A673 (cell line): ENCODE measurements around the gene ZMYND11.

Experiments
- EZH2 ChIP-seq: fragments of 200-600 bp; sonication (generic); IDR thresholded peaks from 2 replicates; pipeline ENCODE4 v1.6.1; 2017; ENCODE audit warnings: borderline replicate concordance, low read depth, mild to moderate bottlenecking, mixed read lengths, antibody characterized with exemption, low read length; ENCODE audit not compliant: poor library complexity, severe bottlenecking
- TF ChIP-seq, protein P1 (sequence below): fragments of 300-800, 200-600 bp; sonication (generic); conservative IDR thresholded peaks from 2 replicates; pipeline ENCODE4 v1.5.1; 2017; ENCODE audit warnings: low read depth, mild to moderate bottlenecking, antibody characterized with exemption, low read length, moderate library complexity, mixed read lengths

DNA sequence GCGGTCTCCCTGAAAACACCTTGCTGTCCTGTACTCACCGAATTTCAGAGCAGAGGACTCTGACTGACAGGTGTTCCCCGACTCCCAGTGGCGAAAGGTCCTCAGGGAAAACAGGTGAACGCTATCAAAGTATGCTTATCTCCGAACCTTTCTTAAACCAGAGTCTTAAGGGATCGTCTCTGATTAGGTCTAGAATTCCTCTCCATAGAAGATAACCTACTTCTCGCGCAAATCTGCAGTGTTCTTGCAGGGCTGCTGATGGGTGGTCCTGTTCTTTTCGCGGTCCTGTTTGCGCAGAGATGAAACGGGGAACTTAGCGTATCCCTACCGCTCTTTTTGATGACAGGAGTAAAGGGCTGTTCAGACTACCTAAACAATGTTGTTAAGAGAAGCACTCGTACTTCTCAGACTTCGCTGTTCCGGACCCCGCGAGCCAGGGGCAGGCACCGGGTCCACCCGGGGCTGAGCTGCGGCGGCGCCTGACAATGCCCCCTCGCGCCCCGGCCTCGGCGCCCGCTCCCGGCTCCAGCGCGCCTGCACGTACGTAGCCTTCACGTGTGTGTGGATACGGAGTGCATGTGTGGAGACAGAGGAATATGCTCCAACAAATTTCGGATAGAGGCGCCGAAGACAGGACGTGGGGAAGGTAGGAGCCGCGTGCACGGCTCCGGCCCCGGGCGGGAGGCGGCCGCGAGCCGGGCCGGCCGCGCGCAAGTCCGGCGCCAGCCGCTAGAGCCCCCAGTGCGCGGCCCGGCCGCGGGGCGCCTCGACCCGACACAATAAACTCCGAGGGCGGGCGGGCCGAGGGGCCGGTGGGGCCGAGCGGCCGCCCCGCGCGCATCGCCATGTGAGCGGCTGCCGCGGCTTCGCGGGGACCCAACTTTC lies 766 bp upstream of the ZMYND11 start:
- TF ChIP-seq, protein P1, sequence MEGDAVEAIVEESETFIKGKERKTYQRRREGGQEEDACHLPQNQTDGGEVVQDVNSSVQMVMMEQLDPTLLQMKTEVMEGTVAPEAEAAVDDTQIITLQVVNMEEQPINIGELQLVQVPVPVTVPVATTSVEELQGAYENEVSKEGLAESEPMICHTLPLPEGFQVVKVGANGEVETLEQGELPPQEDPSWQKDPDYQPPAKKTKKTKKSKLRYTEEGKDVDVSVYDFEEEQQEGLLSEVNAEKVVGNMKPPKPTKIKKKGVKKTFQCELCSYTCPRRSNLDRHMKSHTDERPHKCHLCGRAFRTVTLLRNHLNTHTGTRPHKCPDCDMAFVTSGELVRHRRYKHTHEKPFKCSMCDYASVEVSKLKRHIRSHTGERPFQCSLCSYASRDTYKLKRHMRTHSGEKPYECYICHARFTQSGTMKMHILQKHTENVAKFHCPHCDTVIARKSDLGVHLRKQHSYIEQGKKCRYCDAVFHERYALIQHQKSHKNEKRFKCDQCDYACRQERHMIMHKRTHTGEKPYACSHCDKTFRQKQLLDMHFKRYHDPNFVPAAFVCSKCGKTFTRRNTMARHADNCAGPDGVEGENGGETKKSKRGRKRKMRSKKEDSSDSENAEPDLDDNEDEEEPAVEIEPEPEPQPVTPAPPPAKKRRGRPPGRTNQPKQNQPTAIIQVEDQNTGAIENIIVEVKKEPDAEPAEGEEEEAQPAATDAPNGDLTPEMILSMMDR = no peak
- TF ChIP-seq EZH2 = no peak
